ENCODE results near the gene IRX4.

The IRX4 gene

DNA sequence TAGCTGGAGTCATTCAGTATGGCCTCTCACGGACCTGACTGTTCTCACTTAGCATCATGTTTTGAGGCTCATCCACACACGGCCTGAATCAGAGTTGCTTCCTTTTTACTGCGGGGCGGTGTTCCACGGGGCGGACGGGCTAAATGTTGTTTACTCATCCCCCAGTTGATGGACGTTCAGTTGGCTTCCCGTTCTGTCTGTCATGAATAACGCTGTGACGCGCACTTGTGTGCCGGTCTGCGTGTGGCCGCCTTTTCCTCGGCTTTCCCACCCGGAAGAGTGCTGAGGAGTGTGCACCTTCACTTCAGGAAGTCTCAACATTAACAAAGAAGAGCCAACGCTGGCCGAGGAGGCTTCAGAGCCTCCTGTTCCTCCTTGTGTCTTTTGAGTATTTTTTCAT lies 39.0 kb upstream of the IRX4 start:
- Histone ChIP-seq H3K14ac (ENCODE audit: low read length) (no peak overlapping the region), H3K4me2 (ENCODE audit: insufficient read depth, low read length, poor library complexity, severe bottlenecking) (no peak overlapping the region), H3K27me3 (ENCODE audit: control insufficient read depth in 3 of 3, insufficient read depth in 3 of 3, low read depth in 1 of 3, low read length in 3 of 3) (peaks cover 0 to 30% (median 0%) of the 10 kb centered on the region in 3 experiments), H3K4me1 (ENCODE audit: control insufficient read depth in 2 of 2, insufficient read depth in 1 of 2, low read depth in 1 of 2, low read length in 2 of 2) (no peaks in the 10 kb centered on the region), H3K4ac (ENCODE audit: low read length) (no peak overlapping the region), H4K8ac (ENCODE audit: low read depth, low read length) (no peak overlapping the region), H3K18ac (ENCODE audit: low read length) (no peak overlapping the region), H2AK5ac (ENCODE audit: low read depth, low read length) (peak overlapping the region; percentile 21), H3K9ac (ENCODE audit: low read depth, low read length, poor library complexity) (no peak overlapping the region), H2BK120ac (ENCODE audit: low read depth, low read length) (no peak overlapping the region), H3K23ac (ENCODE audit: low read depth, low read length, poor library complexity) (peak overlapping the region; percentile 67), H3K4me3 (ENCODE audit: low read length in 2 of 2) (no peak overlapping the region), H3K27ac (replicated peaks; ENCODE audit: low read length) (no peak overlapping the region), H4K91ac (ENCODE audit: low read depth, low read length, poor library complexity) (no peak overlapping the region), H3K79me1 (ENCODE audit: low read depth, low read length) (no peaks in the 10 kb centered on the region), H2AFZ (ENCODE audit: low read length) (no peak overlapping the region), H2BK15ac (ENCODE audit: low read length) (no peak overlapping the region), H3K9me3 (replicated peaks in 1 of 2; ENCODE audit: control insufficient read depth in 2 of 2, insufficient read depth in 1 of 2, low read depth in 1 of 2, low read length in 2 of 2) (peaks cover 0 to 2% of the 10 kb centered on the region in 2 donors), H2BK5ac (ENCODE audit: low read length) (no peak overlapping the region), H3K36me3 (replicated peaks in 1 of 2; ENCODE audit: control insufficient read depth in 2 of 2, insufficient read depth in 2 of 2, low read length in 2 of 2) (no peaks in the 10 kb centered on the region), H2BK12ac (ENCODE audit: low read length) (no peak overlapping the region)
- no CpG with 5 or more reads among the region's 19 CpGs for WGBS, 2 donors (ENCODE audit: extremely low coverage in 2 of 2, insufficient read length in 2 of 2, insufficient replicate concordance in 1 of 2)
- no peak for DNase-seq (ENCODE audit: low spot score)

DNA sequence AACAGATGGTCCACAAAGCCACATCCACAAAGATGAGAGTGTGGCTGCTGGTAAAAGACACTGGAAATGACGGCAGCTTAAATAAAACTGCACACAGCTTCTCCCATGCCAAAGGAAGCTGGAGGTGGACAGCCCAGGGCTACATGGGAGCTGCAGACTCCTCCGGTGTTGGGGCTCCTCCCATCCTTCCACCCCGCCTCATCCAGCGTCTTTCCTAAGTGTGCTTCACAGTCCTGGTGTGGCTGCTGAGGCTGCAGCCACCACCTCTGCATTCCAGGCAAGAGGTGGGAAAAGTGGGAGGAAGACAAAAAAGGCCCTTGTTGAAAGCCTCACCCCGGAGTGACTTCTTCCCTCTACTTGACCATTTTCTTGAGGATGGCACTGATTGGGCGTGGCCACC lies 37.0 kb upstream of the IRX4 start:
- Histone ChIP-seq H2BK120ac (ENCODE audit: low read depth, low read length) (no peak overlapping the region), H3K79me1 (ENCODE audit: low read depth, low read length) (no peaks in the 10 kb centered on the region), H3K27ac (replicated peaks; ENCODE audit: low read length) (no peak overlapping the region), H3K9ac (ENCODE audit: low read depth, low read length, poor library complexity) (no peak overlapping the region), H3K23ac (ENCODE audit: low read depth, low read length, poor library complexity) (no peak overlapping the region), H2BK5ac (ENCODE audit: low read length) (no peak overlapping the region), H3K18ac (ENCODE audit: low read length) (no peak overlapping the region), H4K91ac (ENCODE audit: low read depth, low read length, poor library complexity) (no peak overlapping the region), H3K36me3 (replicated peaks in 1 of 2; ENCODE audit: control insufficient read depth in 2 of 2, insufficient read depth in 2 of 2, low read length in 2 of 2) (no peaks in the 10 kb centered on the region), H2AK5ac (ENCODE audit: low read depth, low read length) (no peak overlapping the region), H3K4me1 (ENCODE audit: control insufficient read depth in 2 of 2, insufficient read depth in 1 of 2, low read depth in 1 of 2, low read length in 2 of 2) (no peaks in the 10 kb centered on the region), H2BK12ac (ENCODE audit: low read length) (no peak overlapping the region), H3K4me2 (ENCODE audit: insufficient read depth, low read length, poor library complexity, severe bottlenecking) (no peak overlapping the region), H4K8ac (ENCODE audit: low read depth, low read length) (no peak overlapping the region), H3K27me3 (ENCODE audit: control insufficient read depth in 3 of 3, insufficient read depth in 3 of 3, low read depth in 1 of 3, low read length in 3 of 3) (peaks cover 0 to 19% (median 0%) of the 10 kb centered on the region in 3 experiments), H2AFZ (ENCODE audit: low read length) (no peak overlapping the region), H3K4me3 (ENCODE audit: low read length in 2 of 2) (peak overlapping the region in 1 of 2 donors; percentile 48), H3K9me3 (replicated peaks in 1 of 2; ENCODE audit: control insufficient read depth in 2 of 2, insufficient read depth in 1 of 2, low read depth in 1 of 2, low read length in 2 of 2) (peaks cover 0 to 2% of the 10 kb centered on the region in 2 donors), H3K4ac (ENCODE audit: low read length) (no peak overlapping the region), H3K14ac (ENCODE audit: low read length) (no peak overlapping the region), H2BK15ac (ENCODE audit: low read length) (no peak overlapping the region)
- DNase-seq (ENCODE audit: low spot score), result no peak
- WGBS, 2 donors (ENCODE audit: extremely low coverage in 2 of 2, insufficient read length in 2 of 2, insufficient replicate concordance in 1 of 2), result no CpG with 5 or more reads among the region's 6 CpGs

DNA sequence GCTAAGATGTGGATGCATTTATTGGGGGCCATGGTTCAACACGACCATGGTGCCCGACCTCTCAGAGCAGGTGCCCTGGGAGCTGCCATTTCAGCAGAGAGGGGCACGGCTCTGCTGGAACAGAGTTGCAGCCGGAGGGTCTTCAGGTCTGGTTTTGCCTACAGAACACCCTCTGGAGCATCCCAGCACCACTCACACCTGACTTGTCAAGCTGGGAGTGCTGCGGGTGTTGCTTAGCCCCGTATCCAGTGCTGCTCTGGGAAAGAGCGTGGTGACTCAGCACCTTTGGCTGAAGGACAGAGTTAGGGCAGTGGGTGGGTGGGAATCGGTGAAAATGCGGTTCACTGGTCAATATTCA lies 36.5 kb upstream of the IRX4 start:
- WGBS, 2 donors (ENCODE audit: extremely low coverage in 2 of 2, insufficient read length in 2 of 2, insufficient replicate concordance in 1 of 2), result no CpG with 5 or more reads among the region's 9 CpGs
- no peak overlapping the region for H3K14ac ChIP-seq (ENCODE audit: low read length)
- no peak overlapping the region for H3K27ac ChIP-seq (replicated peaks; ENCODE audit: low read length)
- H3K79me1 ChIP-seq (ENCODE audit: low read depth, low read length), result no peaks in the 10 kb centered on the region
- no peak overlapping the region for H4K91ac ChIP-seq (ENCODE audit: low read depth, low read length, poor library complexity)
- H3K27me3 ChIP-seq (ENCODE audit: control insufficient read depth in 3 of 3, insufficient read depth in 3 of 3, low read depth in 1 of 3, low read length in 3 of 3), result peaks cover 0 to 19% (median 0%) of the 10 kb centered on the region in 3 experiments
- peaks cover 0 to 5% of the 10 kb centered on the region in 2 donors for H3K9me3 ChIP-seq (replicated peaks in 1 of 2; ENCODE audit: control insufficient read depth in 2 of 2, insufficient read depth in 1 of 2, low read depth in 1 of 2, low read length in 2 of 2)
- H3K4ac ChIP-seq (ENCODE audit: low read length), result no peak overlapping the region
- H3K23ac ChIP-seq (ENCODE audit: low read depth, low read length, poor library complexity), result no peak overlapping the region
- no peak for DNase-seq (ENCODE audit: low spot score)
- H3K4me3 ChIP-seq (ENCODE audit: low read length in 2 of 2), result no peak overlapping the region
- H3K4me2 ChIP-seq (ENCODE audit: insufficient read depth, low read length, poor library complexity, severe bottlenecking), result no peak overlapping the region
- no peak overlapping the region for H2AK5ac ChIP-seq (ENCODE audit: low read depth, low read length)
- H4K8ac ChIP-seq (ENCODE audit: low read depth, low read length), result no peak overlapping the region
- H3K4me1 ChIP-seq (ENCODE audit: control insufficient read depth in 2 of 2, insufficient read depth in 1 of 2, low read depth in 1 of 2, low read length in 2 of 2), result no peaks in the 10 kb centered on the region
- H2AFZ ChIP-seq (ENCODE audit: low read length), result no peak overlapping the region
- H3K18ac ChIP-seq (ENCODE audit: low read length), result no peak overlapping the region
- H2BK5ac ChIP-seq (ENCODE audit: low read length), result no peak overlapping the region
- H3K36me3 ChIP-seq (replicated peaks in 1 of 2; ENCODE audit: control insufficient read depth in 2 of 2, insufficient read depth in 2 of 2, low read length in 2 of 2), result no peaks in the 10 kb centered on the region
- H2BK120ac ChIP-seq (ENCODE audit: low read depth, low read length), result no peak overlapping the region
- peak overlapping the region; percentile 44 for H2BK12ac ChIP-seq (ENCODE audit: low read length)
- H2BK15ac ChIP-seq (ENCODE audit: low read length), result no peak overlapping the region
- H3K9ac ChIP-seq (ENCODE audit: low read depth, low read length, poor library complexity), result peak overlapping the region; percentile 34

DNA sequence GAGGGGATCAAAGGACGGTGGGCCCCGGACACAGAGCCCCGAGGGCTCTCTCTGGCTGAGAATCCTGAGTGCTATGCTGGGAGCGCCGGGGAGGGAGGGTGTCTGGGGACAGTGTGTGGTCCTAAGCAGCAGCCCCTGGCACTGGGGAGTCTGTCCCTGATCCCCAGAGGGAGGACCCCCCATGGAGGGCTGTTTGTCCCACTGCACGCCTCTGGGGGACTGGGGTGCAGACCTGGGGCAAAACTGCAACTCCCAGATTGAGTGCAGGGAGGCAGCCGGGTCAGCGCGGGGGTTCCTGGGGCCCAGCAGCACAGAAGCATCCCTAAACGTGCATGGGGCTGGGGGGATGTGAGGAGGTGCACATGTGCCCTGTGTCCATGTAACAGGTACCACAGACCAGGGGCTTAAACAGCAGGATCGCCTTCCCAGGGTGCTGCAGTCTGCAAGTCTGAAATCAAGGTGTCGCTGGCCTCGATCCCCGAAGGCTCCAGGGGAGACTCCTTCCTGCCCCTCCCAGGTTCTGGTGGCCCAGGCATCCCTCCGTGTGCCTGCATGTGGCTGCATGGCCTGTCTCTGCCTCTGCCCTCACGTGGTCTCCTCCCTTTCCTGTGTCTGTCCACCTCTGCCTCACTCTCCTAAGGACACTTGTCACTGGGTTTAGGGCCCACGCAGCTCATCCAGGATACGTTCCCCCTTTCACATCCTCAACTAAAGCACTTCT lies 35.9 kb upstream of the IRX4 start:
- Histone ChIP-seq H3K27ac (replicated peaks; ENCODE audit: low read length) (no peak overlapping the region), H2BK5ac (ENCODE audit: low read length) (no peak overlapping the region), H3K9me3 (replicated peaks in 1 of 2; ENCODE audit: control insufficient read depth in 2 of 2, insufficient read depth in 1 of 2, low read depth in 1 of 2, low read length in 2 of 2) (peaks cover 0 to 5% of the 10 kb centered on the region in 2 donors), H3K18ac (ENCODE audit: low read length) (peak overlapping the region; percentile 69), H2BK12ac (ENCODE audit: low read length) (peak overlapping the region; percentile 31), H3K4me3 (ENCODE audit: low read length in 2 of 2) (no peak overlapping the region), H4K91ac (ENCODE audit: low read depth, low read length, poor library complexity) (no peak overlapping the region), H2AFZ (ENCODE audit: low read length) (no peak overlapping the region), H3K36me3 (replicated peaks in 1 of 2; ENCODE audit: control insufficient read depth in 2 of 2, insufficient read depth in 2 of 2, low read length in 2 of 2) (no peaks in the 10 kb centered on the region), H4K8ac (ENCODE audit: low read depth, low read length) (no peak overlapping the region), H3K23ac (ENCODE audit: low read depth, low read length, poor library complexity) (peak overlapping the region; percentile 93), H3K79me1 (ENCODE audit: low read depth, low read length) (no peaks in the 10 kb centered on the region), H3K4me1 (ENCODE audit: control insufficient read depth in 2 of 2, insufficient read depth in 1 of 2, low read depth in 1 of 2, low read length in 2 of 2) (no peaks in the 10 kb centered on the region), H3K9ac (ENCODE audit: low read depth, low read length, poor library complexity) (peak overlapping the region; percentile 34), H3K27me3 (ENCODE audit: control insufficient read depth in 3 of 3, insufficient read depth in 3 of 3, low read depth in 1 of 3, low read length in 3 of 3) (peaks cover 0 to 18% (median 0%) of the 10 kb centered on the region in 3 experiments), H3K4me2 (ENCODE audit: insufficient read depth, low read length, poor library complexity, severe bottlenecking) (no peak overlapping the region), H2BK120ac (ENCODE audit: low read depth, low read length) (no peak overlapping the region), H3K4ac (ENCODE audit: low read length) (no peak overlapping the region), H2AK5ac (ENCODE audit: low read depth, low read length) (no peak overlapping the region), H2BK15ac (ENCODE audit: low read length) (no peak overlapping the region), H3K14ac (ENCODE audit: low read length) (no peak overlapping the region)
- no peak for DNase-seq (ENCODE audit: low spot score)
- no CpG with 5 or more reads among the region's 18 CpGs for WGBS, 2 donors (ENCODE audit: extremely low coverage in 2 of 2, insufficient read length in 2 of 2, insufficient replicate concordance in 1 of 2)

All from neuronal stem cell (in vitro differentiated cells).